Spleen (tissue), 7 donors: ENCODE data around the gene GPC3.

Source experiments
- POLR2A ChIP-seq, 3 donors: fragments of 450-650 bp; IDR thresholded peaks; one replicate each; pipeline ENCODE4 v1.5.1; 2017; ENCODE audit warnings: antibody characterized with exemption in 3 of 3, mild to moderate bottlenecking in 1 of 3
- TF ChIP-seq, protein P1 (sequence below), 11 experiments: fragments of 200-600 bp in 7 of 11; fragments of 450-650 bp in 4 of 11; sonication (generic) in 4 of 11; IDR thresholded peaks in 8 of 11; conservative IDR thresholded peaks in 3 of 11; 1 replicate in 7 of 11; 2 replicates in 4 of 11; pipeline versions ENCODE4 v1.4.0 to v1.8.0; 2016 to 2021; ENCODE audit warnings: antibody characterized with exemption in 11 of 11, inconsistent platforms in 4 of 11, mild to moderate bottlenecking in 1 of 11
- donor health status: DM: no; HTN: no; CAD: no; lungs with moderate emphysema.
- donor health status: DM: no; HTN: no; CAD: no.
- donor health status: DM: no; HTN: no; CAD: no.

- no peak for TF ChIP-seq POLR2A (IDR thresholded peaks at IDR 0.05)
- TF ChIP-seq, protein P1, sequence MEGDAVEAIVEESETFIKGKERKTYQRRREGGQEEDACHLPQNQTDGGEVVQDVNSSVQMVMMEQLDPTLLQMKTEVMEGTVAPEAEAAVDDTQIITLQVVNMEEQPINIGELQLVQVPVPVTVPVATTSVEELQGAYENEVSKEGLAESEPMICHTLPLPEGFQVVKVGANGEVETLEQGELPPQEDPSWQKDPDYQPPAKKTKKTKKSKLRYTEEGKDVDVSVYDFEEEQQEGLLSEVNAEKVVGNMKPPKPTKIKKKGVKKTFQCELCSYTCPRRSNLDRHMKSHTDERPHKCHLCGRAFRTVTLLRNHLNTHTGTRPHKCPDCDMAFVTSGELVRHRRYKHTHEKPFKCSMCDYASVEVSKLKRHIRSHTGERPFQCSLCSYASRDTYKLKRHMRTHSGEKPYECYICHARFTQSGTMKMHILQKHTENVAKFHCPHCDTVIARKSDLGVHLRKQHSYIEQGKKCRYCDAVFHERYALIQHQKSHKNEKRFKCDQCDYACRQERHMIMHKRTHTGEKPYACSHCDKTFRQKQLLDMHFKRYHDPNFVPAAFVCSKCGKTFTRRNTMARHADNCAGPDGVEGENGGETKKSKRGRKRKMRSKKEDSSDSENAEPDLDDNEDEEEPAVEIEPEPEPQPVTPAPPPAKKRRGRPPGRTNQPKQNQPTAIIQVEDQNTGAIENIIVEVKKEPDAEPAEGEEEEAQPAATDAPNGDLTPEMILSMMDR (IDR thresholded peaks at IDR 0.05 in 8 of 11, conservative IDR thresholded peaks at IDR 0.05 in 3 of 11), result no peak
Observed at GRCh38 chrX:133953785-133954355, 31.5 kb downstream of the GPC3 start.
